HG03135 (cell line): ENCODE measurements around the gene MCRS1.
"Not testable (repeated sequence)": the region's sequence is repeated elsewhere in the genome, so short reads cannot be mapped to it uniquely, and the experiment has no call there.

Experiments used
- ATAC-seq: cut with Tn5 transposase; IDR thresholded peaks from one replicate; pipeline ENCODE4 v1.9.1; 2021; ENCODE audit warnings: mild to moderate bottlenecking, moderate library complexity; ENCODE audit not compliant: unreplicated experiment

The MCRS1 gene

DNA sequence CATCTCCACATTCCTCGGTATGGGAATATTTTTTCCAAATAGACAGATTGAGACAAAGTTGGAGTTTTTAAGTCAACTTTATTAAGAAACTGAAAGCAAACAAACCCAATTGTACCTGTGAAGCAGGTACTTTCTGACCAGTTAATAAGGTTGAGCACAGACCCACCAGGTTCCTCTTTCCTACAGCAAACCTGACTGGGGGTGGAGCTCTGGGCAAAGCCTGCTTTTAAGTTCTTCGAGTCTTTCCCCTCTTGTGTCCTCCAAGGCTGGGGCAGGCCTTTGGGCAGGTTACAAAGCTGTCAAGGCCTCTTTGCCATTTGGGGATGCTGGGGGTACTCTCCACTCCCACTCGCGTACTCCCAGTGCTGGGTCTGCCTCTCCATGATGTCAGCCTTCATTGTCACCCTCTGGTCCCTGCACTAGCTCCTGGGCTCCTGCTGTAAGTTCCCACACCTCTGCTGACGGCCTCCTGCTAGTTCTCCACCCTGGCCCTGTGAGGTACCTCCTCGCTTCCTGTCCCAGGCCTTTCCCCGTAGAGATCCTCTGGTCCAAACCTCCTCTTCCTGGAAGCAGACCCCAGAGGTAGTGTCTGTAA, 25.9 kb downstream of the MCRS1 start:
- ATAC-seq = no peak

DNA sequence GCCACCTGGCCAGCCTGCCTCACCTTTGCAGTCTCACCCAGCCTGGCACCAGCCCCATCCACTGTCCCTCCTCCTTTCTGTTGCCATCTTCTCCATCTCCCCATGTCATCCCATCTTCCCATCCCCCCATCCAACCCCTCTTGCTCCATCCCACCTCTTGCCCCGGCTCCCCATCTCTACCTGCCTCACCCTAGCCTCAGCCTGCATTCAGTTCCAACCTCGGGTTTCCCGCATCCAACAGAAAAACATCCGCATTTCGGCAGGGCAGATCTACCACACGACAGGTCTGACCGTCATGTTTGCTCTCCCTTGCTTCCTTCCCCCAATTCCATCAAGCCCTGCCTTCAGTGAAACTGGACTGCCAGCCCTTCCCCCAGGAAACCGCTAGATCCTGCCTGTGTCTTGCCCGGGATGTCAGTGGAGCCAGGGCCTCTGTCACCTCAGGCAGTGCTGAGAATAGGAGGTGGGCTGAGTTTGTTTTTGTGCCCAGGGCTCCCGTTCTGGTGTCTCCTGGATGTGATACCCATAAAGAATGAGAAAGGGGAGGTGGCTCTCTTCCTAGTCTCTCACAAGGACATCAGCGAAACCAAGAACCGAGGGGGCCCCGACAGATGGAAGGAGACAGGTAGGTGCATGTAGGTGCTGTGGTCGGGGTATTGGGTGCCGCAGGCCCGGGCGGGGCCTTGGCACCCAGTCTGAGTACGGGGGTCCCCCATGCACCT, 26.6 kb downstream of the MCRS1 start:
- ATAC-seq = no peak

- no peak for ATAC-seq
Observed at GRCh38 chr12:49540229-49541139, 27.5 kb downstream of the MCRS1 start.

GRCh38 chr12:49539406-49540228, 28.3 kb downstream of the MCRS1 start:
- no peak for ATAC-seq

GRCh38 chr12:49538510-49539403, 29.2 kb downstream of the MCRS1 start, which contains the start of gene KCNH3:
TSS of gene KCNH3 (plus strand) at chr12:49539030. CDS start at chr12:49539417, 387 bp downstream.
- peak; percentile 76 for ATAC-seq

DNA sequence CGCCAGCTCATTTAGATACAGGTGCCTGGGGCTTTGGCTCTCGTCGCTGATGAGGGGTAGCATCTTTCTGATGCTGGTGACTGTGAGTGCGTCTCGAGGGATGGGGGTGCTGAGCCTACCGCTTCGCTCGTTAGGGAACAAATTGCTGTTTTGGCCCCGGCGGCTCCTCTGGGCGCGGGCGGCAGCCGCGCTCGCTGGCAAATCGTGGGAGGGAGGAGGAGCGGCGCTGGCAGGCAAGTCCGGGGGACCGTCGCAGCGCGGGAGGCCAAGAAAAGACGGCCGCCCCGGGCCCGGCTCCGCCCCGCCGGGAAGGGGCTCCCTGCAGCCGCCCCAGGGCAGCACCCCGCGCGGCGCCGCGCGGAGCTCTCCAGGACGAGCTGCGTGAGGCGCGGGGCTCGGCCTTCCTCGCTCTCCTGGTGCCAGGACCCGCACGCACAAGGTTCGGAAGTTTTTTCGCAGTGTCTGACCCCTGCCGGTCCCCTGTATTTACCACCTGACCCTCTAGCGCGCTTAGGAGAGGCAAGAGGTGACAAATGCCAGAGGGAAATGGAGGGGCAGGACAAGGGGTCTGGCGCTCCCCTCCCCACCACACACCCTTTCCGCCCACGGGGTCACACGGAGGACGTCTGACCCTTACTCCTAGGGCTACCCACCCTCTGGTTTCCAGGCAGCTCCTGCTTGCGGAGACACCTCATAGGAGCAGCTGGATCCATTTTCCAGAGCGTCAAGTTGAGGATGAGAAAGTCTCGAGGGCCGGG, 30.0 kb downstream of the MCRS1 start:
- no peak for ATAC-seq

DNA sequence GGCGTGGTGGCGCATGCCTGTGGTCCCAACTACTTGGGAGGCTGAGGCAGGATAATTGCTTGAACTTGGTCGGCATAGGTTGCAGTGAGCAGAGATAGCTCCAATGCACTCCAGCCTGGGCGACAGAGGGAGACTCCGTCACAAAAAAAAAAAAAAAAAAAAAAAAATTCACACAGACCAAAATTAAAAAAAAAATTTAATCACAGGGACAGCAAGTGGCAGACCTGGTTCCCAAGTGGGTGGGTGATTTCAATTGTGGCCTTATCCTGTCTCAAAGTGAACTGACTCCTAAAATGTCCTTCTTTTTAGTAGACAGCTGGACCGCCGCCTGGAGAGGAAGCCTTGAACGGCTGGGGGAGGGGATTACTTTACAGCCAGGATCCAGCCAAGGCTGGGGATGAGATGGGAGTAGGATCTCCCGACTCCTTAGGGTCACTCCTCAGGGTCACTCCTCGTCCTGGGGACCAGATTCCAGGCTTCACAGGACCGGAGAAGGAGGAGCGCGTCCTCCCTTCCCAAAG, 30.7 kb downstream of the MCRS1 start:
- ATAC-seq = no peak

- ATAC-seq = no peak
Observed at GRCh38 chr12:49536526-49537071, 31.3 kb downstream of the MCRS1 start.

- ATAC-seq = no peak
Observed at GRCh38 chr12:49535921-49536525, 31.9 kb downstream of the MCRS1 start.

DNA sequence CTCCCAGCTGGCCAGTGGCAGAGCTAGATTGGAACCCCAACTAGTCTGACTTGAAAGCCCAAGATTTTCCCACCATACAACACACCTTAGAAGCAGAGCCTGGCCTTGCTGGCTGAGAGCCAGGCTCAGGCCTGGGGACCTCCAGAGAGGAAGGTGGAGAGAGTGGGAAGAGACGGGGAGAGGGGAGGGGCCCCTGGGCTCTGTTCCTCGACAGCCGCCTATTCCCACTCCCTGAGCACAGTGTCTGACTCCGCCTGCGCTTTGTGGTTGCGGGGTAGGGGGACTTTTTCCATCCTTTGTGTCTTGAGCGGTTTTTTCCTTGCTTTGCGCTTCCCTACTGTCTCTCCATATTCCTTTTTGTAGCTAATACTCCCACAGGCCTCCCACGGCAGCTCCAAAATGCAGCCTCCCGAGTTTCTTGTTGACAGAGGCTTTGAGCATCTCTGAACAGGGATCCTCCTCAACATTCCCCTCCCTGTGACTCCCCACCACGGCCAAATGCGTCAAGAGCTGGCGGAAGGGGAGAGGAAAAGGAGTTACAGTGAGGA, 33.1 kb downstream of the MCRS1 start:
- no peak for ATAC-seq

DNA sequence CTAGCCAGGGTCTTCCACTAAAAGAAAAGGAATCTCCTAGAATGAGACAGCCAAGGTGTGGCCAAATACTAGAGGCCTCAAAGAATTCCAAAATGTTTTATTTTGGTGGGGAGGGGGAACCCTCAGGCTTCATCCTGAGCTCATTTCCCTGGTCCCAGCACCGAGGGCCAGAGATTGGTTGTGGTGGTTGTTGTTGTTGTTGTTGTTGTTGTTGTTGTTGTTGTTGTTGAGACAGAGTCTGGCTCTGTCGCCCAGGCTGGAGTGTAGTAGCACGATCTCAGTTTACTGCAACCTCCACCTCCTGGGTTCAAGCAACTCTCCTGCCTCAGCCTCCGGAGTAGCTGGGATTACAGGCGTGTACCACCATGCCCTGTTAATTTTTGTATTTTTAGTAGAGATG, 33.8 kb downstream of the MCRS1 start:
- ATAC-seq = not testable (repeated sequence)

DNA sequence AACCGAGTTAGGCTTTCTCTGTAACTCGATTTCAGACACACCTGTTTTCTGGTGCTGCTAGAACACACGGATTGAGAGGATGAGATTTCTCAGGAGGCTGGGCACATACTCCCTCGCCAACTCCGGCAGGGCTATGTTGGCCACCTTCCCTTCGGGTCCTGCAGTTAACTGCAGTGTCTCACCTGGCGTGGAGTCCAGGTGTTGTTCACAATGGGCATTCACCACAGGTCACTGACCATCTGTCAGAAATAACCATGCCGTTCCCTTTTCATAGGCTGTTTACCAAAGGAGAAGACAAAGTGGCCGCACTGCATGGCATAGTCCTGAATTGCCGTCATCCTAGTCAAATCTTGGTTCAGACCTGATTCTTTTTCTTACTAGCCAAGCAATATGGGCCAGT, 34.6 kb downstream of the MCRS1 start:
- ATAC-seq = no peak

DNA sequence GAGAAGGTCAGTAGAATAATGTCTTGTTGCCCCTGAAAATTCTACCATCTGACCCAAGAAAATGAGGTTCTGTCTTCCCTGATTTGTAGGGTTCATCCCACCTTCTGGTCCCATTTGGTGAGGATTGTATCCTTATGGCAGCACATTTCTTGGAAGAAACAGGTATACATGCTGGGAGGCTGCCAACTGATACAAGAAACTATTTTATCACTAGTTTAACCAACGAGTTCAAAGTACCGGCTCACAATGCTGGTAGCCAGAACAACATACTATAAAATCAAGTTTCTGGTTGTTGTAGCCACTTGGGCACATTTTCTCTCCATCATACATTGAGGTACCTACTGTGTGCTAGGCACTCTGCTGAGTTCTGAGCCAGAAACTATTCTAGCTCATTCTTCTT, 36.2 kb downstream of the MCRS1 start:
- ATAC-seq = no peak

- no peak for ATAC-seq
Observed at GRCh38 chr12:49529414-49529813, 38.5 kb downstream of the MCRS1 start.

DNA sequence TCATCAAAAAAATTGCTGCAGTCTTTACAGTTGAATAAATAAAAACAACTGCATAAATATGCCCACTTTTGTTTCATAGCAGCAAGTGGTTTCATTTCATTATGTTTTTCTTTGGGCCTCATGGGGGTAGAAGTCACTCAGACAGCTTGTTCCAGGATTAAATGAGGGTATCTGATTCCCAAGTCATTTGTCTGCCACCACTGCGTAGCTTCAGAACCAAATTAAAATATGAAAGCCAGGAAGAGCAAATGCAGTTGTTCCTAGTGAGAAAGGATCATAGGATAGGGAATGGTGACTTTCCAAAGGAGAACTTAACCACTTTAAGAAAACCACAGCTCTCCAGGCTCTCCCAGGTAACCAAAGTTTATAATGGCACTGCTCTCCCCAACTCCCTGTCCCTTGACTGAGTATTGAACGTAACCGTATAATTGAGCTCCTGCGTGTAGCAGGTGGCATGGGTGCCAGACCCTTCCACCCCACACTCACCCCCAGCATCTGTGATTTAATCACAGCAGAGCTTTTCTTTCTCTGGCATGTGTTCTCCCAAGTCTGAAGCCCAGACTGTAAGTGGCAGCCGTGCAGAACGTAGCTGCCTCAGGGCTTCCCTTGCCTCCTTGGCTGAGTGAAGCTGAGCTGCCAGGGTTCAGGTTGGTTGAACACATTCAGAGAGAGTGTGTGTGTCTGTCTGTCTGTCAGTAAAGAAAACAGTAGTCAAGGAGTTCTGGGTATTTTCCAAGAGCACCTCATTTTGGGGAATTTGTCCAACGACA, 40.4 kb downstream of the MCRS1 start:
- ATAC-seq = no peak

DNA sequence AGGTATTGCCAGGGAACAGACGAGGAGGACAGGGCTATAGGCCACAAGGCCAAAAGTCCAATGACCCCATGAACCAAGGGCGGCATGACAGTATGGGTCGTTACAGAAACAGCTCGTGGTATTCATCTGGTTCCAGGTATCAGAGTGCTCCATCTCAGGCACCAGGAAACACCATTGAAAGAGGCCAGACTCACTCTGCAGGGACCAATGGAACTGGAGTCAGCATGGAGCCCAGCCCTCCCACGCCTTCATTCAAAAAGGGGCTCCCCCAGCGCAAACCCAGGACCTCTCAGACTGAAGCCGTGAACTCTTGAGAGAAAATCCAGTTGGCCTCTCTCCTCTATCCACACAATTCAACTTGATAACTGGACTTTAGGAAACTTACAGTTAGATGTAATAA, 42.0 kb downstream of the MCRS1 start:
- ATAC-seq = no peak
